H9 (cell line): Measurements from ENCODE around the gene CXCR5. TPM values are rescaled to one million over a fixed set of nuclear protein-coding genes. Genes with fewer than 3 reads are reported as not detected.

Source experiments
- DNase-seq: peaks from one replicate; pipeline ENCODE4 v3.0.0-alpha.2; 2017
- H2AFZ ChIP-seq: one replicate; pipeline ENCODE4 v1.6.1; 2013; ENCODE audit warnings: mild to moderate bottlenecking, low read length, control low read depth, moderate library complexity
- H2AK5ac ChIP-seq: 2 replicates; pipeline ENCODE4 v1.6.1; 2013; ENCODE audit warnings: low read length, control low read depth, mixed read lengths; ENCODE audit not compliant: insufficient read length
- H2BK120ac ChIP-seq: one replicate; pipeline ENCODE4 v1.6.1; 2013; ENCODE audit warnings: low read depth, mild to moderate bottlenecking, low read length, control low read depth, inconsistent platforms; ENCODE audit not compliant: poor library complexity, severe bottlenecking
- H2BK12ac ChIP-seq: 2 replicates; pipeline ENCODE4 v1.6.1; 2013; ENCODE audit warnings: low read length, control low read depth, mixed read lengths, low read depth; ENCODE audit not compliant: insufficient read length
- H2BK15ac ChIP-seq: 2 replicates; pipeline ENCODE4 v1.6.1; 2013; ENCODE audit warnings: low read depth, low read length, control low read depth
- H2BK20ac ChIP-seq: one replicate; pipeline ENCODE4 v1.6.1; 2013; ENCODE audit warnings: low read depth, mild to moderate bottlenecking, low read length, control low read depth, inconsistent platforms; ENCODE audit not compliant: poor library complexity, severe bottlenecking
- H2BK5ac ChIP-seq: 2 replicates; pipeline ENCODE4 v1.6.1; 2013; ENCODE audit warnings: low read length, control low read depth, mixed read lengths; ENCODE audit not compliant: insufficient read length
- H3K14ac ChIP-seq: 2 replicates; pipeline ENCODE4 v1.6.1; 2013; ENCODE audit warnings: low read length, control low read depth; ENCODE audit not compliant: insufficient read depth
- H3K18ac ChIP-seq: 2 replicates; pipeline ENCODE4 v1.6.1; 2013; ENCODE audit warnings: low read depth, mild to moderate bottlenecking, mixed read lengths, low read length, control low read depth; ENCODE audit not compliant: insufficient read length
- H3K23ac ChIP-seq: 2 replicates; pipeline ENCODE4 v1.6.1; 2013; ENCODE audit warnings: low read length, control low read depth, mixed read lengths, low read depth; ENCODE audit not compliant: insufficient read length
- H3K23me2 ChIP-seq: 2 replicates; pipeline ENCODE4 v1.6.1; 2013; ENCODE audit warnings: low read depth, mild to moderate bottlenecking, mixed read lengths, low read length, control low read depth; ENCODE audit not compliant: insufficient read length, poor library complexity, severe bottlenecking
- H3K27ac ChIP-seq: 2 replicates; pipeline ENCODE4 v1.5.1; 2013; ENCODE audit warnings: low read length, control low read depth, mixed read lengths, low read depth; ENCODE audit not compliant: insufficient read length
- H3K27me3 ChIP-seq: 2 replicates; pipeline ENCODE4 v1.6.1; 2013; ENCODE audit warnings: low read length, control low read depth, inconsistent platforms; ENCODE audit not compliant: insufficient read depth
- H3K4ac ChIP-seq: 2 replicates; pipeline ENCODE4 v1.6.1; 2013; ENCODE audit warnings: low read depth, mild to moderate bottlenecking, control low read depth, inconsistent platforms, low read length, moderate library complexity
- H3K4me1 ChIP-seq: 2 replicates; pipeline ENCODE4 v1.6.1; 2013; ENCODE audit warnings: low read length, control low read depth, inconsistent platforms; ENCODE audit not compliant: insufficient read depth
- H3K4me2 ChIP-seq: 2 replicates; pipeline ENCODE4 v1.6.1; 2013; ENCODE audit warnings: low read length, control low read depth, mixed read lengths; ENCODE audit not compliant: insufficient read length, insufficient read depth
- H3K56ac ChIP-seq: 2 replicates; pipeline ENCODE4 v1.6.1; 2013; ENCODE audit warnings: low read depth, mild to moderate bottlenecking, mixed read lengths, low read length, control low read depth; ENCODE audit not compliant: insufficient read length
- H3K79me1 ChIP-seq: 2 replicates; pipeline ENCODE4 v1.6.1; 2013; ENCODE audit warnings: low read depth, mild to moderate bottlenecking, moderate library complexity, low read length, control low read depth, inconsistent platforms; ENCODE audit not compliant: insufficient read depth, poor library complexity, severe bottlenecking
- H3K79me2 ChIP-seq: 2 replicates; pipeline ENCODE4 v1.6.1; 2013; ENCODE audit warnings: low read length, control low read depth, inconsistent platforms; ENCODE audit not compliant: insufficient read depth
- H3K9ac ChIP-seq: 2 replicates; pipeline ENCODE4 v1.6.1; 2013; ENCODE audit warnings: low read length, control low read depth, mixed read lengths; ENCODE audit not compliant: insufficient read length; ENCODE audit errors: extremely low read depth
- H3K9me3 ChIP-seq: one replicate; pipeline ENCODE4 v1.6.1; 2013; ENCODE audit warnings: low read depth, low read length, inconsistent platforms; ENCODE audit not compliant: control insufficient read depth
- H3T11ph ChIP-seq: one replicate; pipeline ENCODE4 v1.6.1; 2013; ENCODE audit warnings: mild to moderate bottlenecking, low read length, control low read depth, inconsistent platforms
- H4K20me1 ChIP-seq: one replicate; pipeline ENCODE4 v1.6.1; 2013; ENCODE audit not compliant: control insufficient read depth, insufficient read length, insufficient read depth
- H4K5ac ChIP-seq: 2 replicates; pipeline ENCODE4 v1.6.1; 2013; ENCODE audit warnings: low read depth, mild to moderate bottlenecking, mixed read lengths, low read length, control low read depth; ENCODE audit not compliant: insufficient read length
- H4K8ac ChIP-seq: replicated peaks from 2 replicates; pipeline ENCODE4 v1.6.1; 2013; ENCODE audit warnings: low read length, control low read depth, mixed read lengths, low read depth; ENCODE audit not compliant: insufficient read length
- H4K91ac ChIP-seq: 2 replicates; pipeline ENCODE4 v1.6.1; 2013; ENCODE audit warnings: low read depth, mild to moderate bottlenecking, moderate library complexity, mixed read lengths, low read length, control low read depth; ENCODE audit not compliant: insufficient read length
- H3K27ac Mint-ChIP-seq, 3 experiments: 2 replicates in 2 of 3; 3 replicates in 1 of 3; pipeline ENCODE4 v1.8.0; 2020 to 2021; ENCODE audit warnings: mixed read lengths in 3 of 3, mild to moderate bottlenecking in 1 of 3, moderate library complexity in 1 of 3
- H3K27me3 Mint-ChIP-seq: 2 replicates; pipeline ENCODE4 v1.8.0; 2021; ENCODE audit warnings: low read depth, mild to moderate bottlenecking, moderate library complexity, mixed read lengths
- H3K36me3 Mint-ChIP-seq, 3 experiments: 2 replicates in 2 of 3; 3 replicates in 1 of 3; pipeline ENCODE4 v1.8.0; 2020 to 2021; ENCODE audit warnings: low read depth in 3 of 3, mixed read lengths in 3 of 3; ENCODE audit not compliant: insufficient read depth in 1 of 3
- H3K4me1 Mint-ChIP-seq, 2 experiments: 2 replicates each; pipeline ENCODE4 v1.8.0; 2020; ENCODE audit warnings: mixed read lengths in 2 of 2
- H3K4me3 Mint-ChIP-seq, 2 experiments: 2 replicates in 1 of 2; 3 replicates in 1 of 2; pipeline ENCODE4 v1.8.0; 2020 to 2021; ENCODE audit warnings: mild to moderate bottlenecking in 2 of 2, mixed read lengths in 2 of 2, moderate library complexity in 1 of 2
- H3K9me3 Mint-ChIP-seq, 2 experiments: 2 replicates in 1 of 2; 3 replicates in 1 of 2; pipeline ENCODE4 v1.8.0; 2020; ENCODE audit warnings: mild to moderate bottlenecking in 2 of 2, mixed read lengths in 2 of 2, moderate library complexity in 1 of 2
- CTCF ChIP-seq: fragments of 200-600 bp; sonication (generic); conservative IDR thresholded peaks from 3 replicates; pipeline ENCODE4 v1.8.0; 2021; ENCODE audit warnings: antibody characterized with exemption, mild to moderate bottlenecking
- WGBS: extraction: QIAGEN DNeasy Blood & Tissue Kit; methylation state at CpG from one replicate; pipeline ENCODE4 v1.1.7; 2013; ENCODE audit warnings: missing lambda C conversion rate, low lambda C conversion rate, mixed read lengths; ENCODE audit not compliant: insufficient read length; ENCODE audit errors: extremely low coverage; 5-methylcytosine and 5-hydroxymethylcytosine counted together
- total RNA-seq: library from RNA; stranded (reverse); gene quantifications from 2 replicates; pipeline ENCODE4 v1.2.1, GENCODE V29; 2021

The CXCR5 gene
- total RNA-seq, 1 experiment from 2014 or later: 0.07 TPM

GRCh38 chr11:118915396-118915795, 31.7 kb downstream of the CXCR5 start:
- no peak overlapping the region for H2BK5ac ChIP-seq
- no peak overlapping the region for H2AK5ac ChIP-seq
- no peaks in the 10 kb centered on the region for H3K9me3 ChIP-seq
- no peak overlapping the region for H4K5ac ChIP-seq
- H3K9ac ChIP-seq: no peak overlapping the region
- H3K14ac ChIP-seq: no peak overlapping the region
- no peak overlapping the region for H3K18ac ChIP-seq
- peaks cover 25% of the 10 kb centered on the region for H3K4me1 ChIP-seq
- H3T11ph ChIP-seq: no peak overlapping the region
- peaks cover 78 to 91% of the 10 kb centered on the region in 2 experiments for H3K4me1 Mint-ChIP-seq
- no peaks in the 10 kb centered on the region for H3K27me3 ChIP-seq
- peaks cover 8% of the 10 kb centered on the region; the same call in 1 of the 2 replicates for H3K79me2 ChIP-seq
- H2BK15ac ChIP-seq: no peak overlapping the region
- peaks cover 18% of the 10 kb centered on the region for H3K23me2 ChIP-seq
- no peak overlapping the region for H2AFZ ChIP-seq
- H4K20me1 ChIP-seq: no peaks in the 10 kb centered on the region
- peaks cover 0 to 12% (median 6%) of the 10 kb centered on the region in 3 experiments; a peak in 4 of 7 replicates for H3K36me3 Mint-ChIP-seq
- no CpG with 5 or more reads among the region's 2 CpGs for WGBS
- peaks cover 5% of the 10 kb centered on the region for H3K79me1 ChIP-seq
- no peaks in the 10 kb centered on the region for H3K27me3 Mint-ChIP-seq
- H3K27ac ChIP-seq: no peak overlapping the region
- TF ChIP-seq CTCF: no peak
- H3K4ac ChIP-seq: no peak overlapping the region
- H4K8ac ChIP-seq: no peak overlapping the region
- H2BK12ac ChIP-seq: no peak overlapping the region
- DNase-seq: no peak
- H3K4me3 Mint-ChIP-seq: no peak overlapping the region; a peak in 1 of 5 replicates
- no peak overlapping the region for H3K23ac ChIP-seq
- no peak overlapping the region for H3K56ac ChIP-seq
- no peak overlapping the region for H3K4me2 ChIP-seq
- H3K27ac Mint-ChIP-seq: no peak overlapping the region; a peak in 1 of 7 replicates
- H2BK120ac ChIP-seq: no peak overlapping the region
- no peak overlapping the region for H2BK20ac ChIP-seq
- H3K9me3 Mint-ChIP-seq: no peaks in the 10 kb centered on the region; a peak in 2 of 5 replicates
- H4K91ac ChIP-seq: no peak overlapping the region
